Fibroblast of skin of back (primary cell): Measurements from ENCODE around the gene PARM1.
"Not testable (repeated sequence)": the region's sequence is repeated elsewhere in the genome, so short reads cannot be mapped to it uniquely, and the experiment has no call there.

Experiments used
- DNase-seq: peaks from one replicate; pipeline ENCODE4 v3.0.0-alpha.2; 2013

Gene PARM1

GRCh38 chr4:74994436-74994835, 61.5 kb downstream of the PARM1 start:
- not testable (repeated sequence) for DNase-seq

GRCh38 chr4:74996996-74997395, 64.1 kb downstream of the PARM1 start:
- DNase-seq = no peak

GRCh38 chr4:74997948-74998729, 65.2 kb downstream of the PARM1 start:
- DNase-seq = no peak

GRCh38 chr4:74999714-75000309, 66.9 kb downstream of the PARM1 start:
- no peak for DNase-seq

- DNase-seq = no peak
Measured at GRCh38 chr4:75001871-75002270, 69.0 kb downstream of the PARM1 start.

- DNase-seq = no peak
Measured at GRCh38 chr4:75002381-75002780, 69.5 kb downstream of the PARM1 start.

GRCh38 chr4:75003979-75004378, 71.1 kb downstream of the PARM1 start:
- DNase-seq = no peak

- no peak for DNase-seq
Measured at GRCh38 chr4:75004755-75005668, 72.1 kb downstream of the PARM1 start.

GRCh38 chr4:75005727-75006126, 72.8 kb downstream of the PARM1 start:
- DNase-seq = no peak

- DNase-seq = no peak
Measured at GRCh38 chr4:75007891-75008290, 75.0 kb downstream of the PARM1 start.

- DNase-seq = no peak
Measured at GRCh38 chr4:75009138-75009537, 76.2 kb downstream of the PARM1 start.

- no peak for DNase-seq
Measured at GRCh38 chr4:75011131-75011795, 78.3 kb downstream of the PARM1 start.

GRCh38 chr4:75015627-75016026, 82.7 kb downstream of the PARM1 start:
- DNase-seq = no peak

- DNase-seq = no peak
Measured at GRCh38 chr4:75016472-75016871, 83.6 kb downstream of the PARM1 start.

GRCh38 chr4:75018811-75019479, 86.0 kb downstream of the PARM1 start:
- no peak for DNase-seq

- DNase-seq = no peak
Measured at GRCh38 chr4:75025431-75025830, 92.5 kb downstream of the PARM1 start.

GRCh38 chr4:75028196-75028854, 95.4 kb downstream of the PARM1 start:
- no peak for DNase-seq

- DNase-seq = no peak
Measured at GRCh38 chr4:75030028-75030427, 97.1 kb downstream of the PARM1 start.

- DNase-seq = no peak
Measured at GRCh38 chr4:75030649-75031235, 97.8 kb downstream of the PARM1 start.

- DNase-seq = no peak
Measured at GRCh38 chr4:75031775-75032174, 98.9 kb downstream of the PARM1 start.

GRCh38 chr4:75034523-75034922, 101.6 kb downstream of the PARM1 start:
- DNase-seq = no peak
